Esophagus muscularis mucosa (tissue), 4 donors: Measurements from ENCODE around the gene TMEM229B.

Experiments
- CTCF ChIP-seq, 3 experiments: fragments of 200-600 bp in 2 of 3; fragments of 450-650 bp in 1 of 3; sonication (generic) in 2 of 3; IDR thresholded peaks; one replicate each; pipeline ENCODE4 v1.5.1; 2017 to 2019; ENCODE audit warnings: antibody characterized with exemption in 3 of 3, mild to moderate bottlenecking in 2 of 3, moderate library complexity in 1 of 3
- EP300 ChIP-seq: sonication (generic); formaldehyde crosslinking; IDR thresholded peaks from one replicate; pipeline ENCODE4 v1.6.1; 2017; ENCODE audit warnings: antibody characterized with exemption
- POLR2A ChIP-seq: fragments of 450-650 bp; IDR thresholded peaks from one replicate; pipeline ENCODE4 v1.6.1; 2017; ENCODE audit warnings: antibody characterized with exemption, moderate library complexity, mild to moderate bottlenecking, low read depth

GRCh38 chr14:67500981-67501380, 12.5 kb upstream of the TMEM229B start:
- no peak for TF ChIP-seq POLR2A
- TF ChIP-seq EP300, result no peak
- no peak for TF ChIP-seq CTCF (IDR thresholded peaks at IDR 0.05)
